Measurements from ENCODE around the gene CCDC146.
"Not testable (repeated sequence)": the region's sequence is repeated elsewhere in the genome, so short reads cannot be mapped to it uniquely, and the experiment has no call there.

Gene CCDC146

DNA sequence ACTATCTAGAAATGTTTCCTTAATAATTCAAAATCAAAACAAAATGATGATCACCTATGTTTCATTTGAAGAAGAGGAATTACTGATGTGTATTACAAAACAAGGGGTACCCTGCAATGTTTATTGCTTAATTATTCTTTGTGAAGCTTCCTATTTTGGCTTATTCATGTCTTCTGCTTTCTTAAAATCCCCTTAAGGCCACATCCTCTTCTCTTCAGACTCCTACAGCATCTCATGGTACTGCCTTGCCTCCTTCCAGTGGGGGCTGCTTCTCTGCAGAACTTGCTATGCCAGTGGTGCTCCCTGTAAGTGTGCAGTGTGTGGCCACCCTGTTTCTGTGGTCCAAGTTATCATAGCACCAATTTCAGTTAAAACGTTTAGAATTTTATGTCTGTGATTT lies 35.0 kb downstream of the CCDC146 start:
- Histone ChIP-seq H3K4me1 (ENCODE audit: control insufficient read depth, insufficient read depth, low read length) (no peaks in the 10 kb centered on the region), H3K27me3 (ENCODE audit: control insufficient read depth, insufficient read depth, low read length) (no peaks in the 10 kb centered on the region), H3K9ac (ENCODE audit: low read length) (no peak overlapping the region), H3K4me3 (ENCODE audit: low read length) (no peak overlapping the region), H3K9me3 (ENCODE audit: control insufficient read depth, low read length) (no peaks in the 10 kb centered on the region), H3K36me3 (ENCODE audit: control insufficient read depth, insufficient read depth, low read length) (no peaks in the 10 kb centered on the region)

DNA sequence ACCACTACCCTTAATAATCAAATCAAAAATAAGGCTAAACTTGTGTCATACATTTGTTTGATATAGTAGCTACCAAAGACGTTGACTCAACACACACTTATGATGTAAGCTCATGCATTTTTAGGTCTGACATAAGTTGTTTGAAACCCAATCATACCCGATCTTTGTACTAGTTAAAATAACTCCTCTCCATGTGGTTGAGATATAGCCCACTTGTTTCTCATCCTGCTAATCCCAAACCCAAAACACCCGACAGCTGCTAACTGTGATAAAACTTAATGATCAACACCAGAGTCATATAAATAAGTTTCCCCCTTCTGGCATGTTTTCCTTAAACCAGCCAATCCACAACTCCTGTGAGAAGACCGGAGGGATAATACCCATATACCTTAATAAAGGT lies 48.7 kb downstream of the CCDC146 start:
- not testable (repeated sequence) for H3K9me3 ChIP-seq (ENCODE audit: control insufficient read depth, low read length); H3K9ac ChIP-seq (ENCODE audit: low read length); H3K27me3 ChIP-seq (ENCODE audit: control insufficient read depth, insufficient read depth, low read length); H3K36me3 ChIP-seq (ENCODE audit: control insufficient read depth, insufficient read depth, low read length); H3K4me3 ChIP-seq (ENCODE audit: low read length); H3K4me1 ChIP-seq (ENCODE audit: control insufficient read depth, insufficient read depth, low read length)

DNA sequence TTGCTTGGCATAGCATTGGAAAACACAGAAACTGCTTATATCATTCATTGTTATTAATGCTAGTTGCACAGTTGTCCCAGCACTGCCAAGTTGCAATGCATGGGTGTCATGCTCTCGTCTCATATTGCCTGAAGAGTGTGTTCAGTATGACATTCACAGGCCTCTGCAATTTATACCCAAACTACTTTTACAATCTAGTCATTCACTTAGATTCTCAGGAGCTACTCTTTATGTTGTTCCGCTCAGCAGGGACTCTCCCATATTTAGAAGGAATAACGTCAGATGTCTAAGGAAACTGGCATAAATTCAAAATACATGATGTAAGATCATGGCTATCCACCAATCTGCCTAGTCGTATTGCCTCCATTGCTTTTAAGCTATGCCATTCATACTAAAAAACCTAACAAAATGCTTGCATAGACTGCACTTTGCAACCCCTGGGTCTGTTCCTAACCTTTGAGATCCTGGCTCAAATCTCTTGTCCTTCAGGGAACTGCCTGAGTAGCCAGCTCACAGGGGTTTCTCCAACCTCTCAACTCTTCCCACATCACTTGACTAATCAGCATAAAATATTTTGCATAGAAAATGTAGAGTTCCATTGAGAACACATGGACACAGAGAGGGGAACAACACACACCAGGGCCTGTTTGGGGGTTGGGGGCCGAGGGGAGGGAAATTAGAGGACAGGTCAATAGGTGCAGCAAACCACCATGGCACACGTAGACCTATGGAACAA lies 50.2 kb downstream of the CCDC146 start:
- H3K9ac ChIP-seq (ENCODE audit: low read length); H3K4me1 ChIP-seq (ENCODE audit: control insufficient read depth, insufficient read depth, low read length); H3K36me3 ChIP-seq (ENCODE audit: control insufficient read depth, insufficient read depth, low read length); H3K4me3 ChIP-seq (ENCODE audit: low read length); H3K27me3 ChIP-seq (ENCODE audit: control insufficient read depth, insufficient read depth, low read length); H3K9me3 ChIP-seq (ENCODE audit: control insufficient read depth, low read length): not testable (repeated sequence)

DNA sequence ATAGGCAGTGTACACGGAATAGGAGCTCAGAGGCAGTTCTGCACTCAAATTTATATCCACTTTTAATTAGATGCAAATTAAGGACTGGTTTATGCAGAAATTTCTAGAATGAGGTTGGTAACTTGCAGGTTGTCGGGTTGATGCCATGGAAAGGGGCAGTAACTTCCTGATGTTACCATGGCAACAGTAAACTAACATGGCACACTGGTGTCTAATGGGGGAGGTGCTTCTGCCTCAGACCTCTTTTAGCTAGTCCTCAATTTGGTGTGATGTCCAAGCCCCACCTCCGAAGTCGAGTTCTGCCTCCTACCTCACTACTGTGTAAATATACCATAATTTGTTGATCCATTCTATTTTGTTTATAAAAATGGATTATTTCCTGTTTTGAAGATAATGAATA lies 52.0 kb downstream of the CCDC146 start:
- H3K4me3 ChIP-seq (ENCODE audit: low read length); H3K9ac ChIP-seq (ENCODE audit: low read length); H3K9me3 ChIP-seq (ENCODE audit: control insufficient read depth, low read length); H3K27me3 ChIP-seq (ENCODE audit: control insufficient read depth, insufficient read depth, low read length); H3K4me1 ChIP-seq (ENCODE audit: control insufficient read depth, insufficient read depth, low read length); H3K36me3 ChIP-seq (ENCODE audit: control insufficient read depth, insufficient read depth, low read length): not testable (repeated sequence)

DNA sequence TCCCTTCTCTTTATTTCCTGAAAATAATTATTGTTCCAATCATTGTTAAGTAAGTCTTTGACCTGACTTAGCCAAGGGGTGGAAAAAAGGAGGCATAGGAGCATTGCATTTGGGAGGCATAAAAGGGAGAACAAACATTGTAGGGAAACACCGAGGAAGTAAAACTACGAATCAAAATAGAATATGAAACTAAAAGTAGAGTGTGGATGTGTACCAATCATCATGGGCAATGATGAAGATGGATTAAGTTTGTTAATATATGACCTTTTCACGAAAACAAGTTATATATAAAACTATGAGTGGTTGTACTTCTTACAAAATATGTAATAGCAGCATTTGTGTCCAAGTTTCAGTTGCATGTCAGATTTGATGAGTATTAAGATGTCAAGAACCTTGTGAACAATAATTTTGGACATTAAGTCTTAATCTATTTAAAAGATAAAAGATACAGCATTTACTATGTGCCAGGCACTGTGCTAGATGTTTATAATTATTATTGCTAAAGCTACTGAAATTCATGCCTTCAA lies 52.9 kb downstream of the CCDC146 start:
- H3K9ac ChIP-seq (ENCODE audit: low read length); H3K27me3 ChIP-seq (ENCODE audit: control insufficient read depth, insufficient read depth, low read length); H3K4me3 ChIP-seq (ENCODE audit: low read length); H3K36me3 ChIP-seq (ENCODE audit: control insufficient read depth, insufficient read depth, low read length); H3K4me1 ChIP-seq (ENCODE audit: control insufficient read depth, insufficient read depth, low read length); H3K9me3 ChIP-seq (ENCODE audit: control insufficient read depth, low read length): not testable (repeated sequence)

DNA sequence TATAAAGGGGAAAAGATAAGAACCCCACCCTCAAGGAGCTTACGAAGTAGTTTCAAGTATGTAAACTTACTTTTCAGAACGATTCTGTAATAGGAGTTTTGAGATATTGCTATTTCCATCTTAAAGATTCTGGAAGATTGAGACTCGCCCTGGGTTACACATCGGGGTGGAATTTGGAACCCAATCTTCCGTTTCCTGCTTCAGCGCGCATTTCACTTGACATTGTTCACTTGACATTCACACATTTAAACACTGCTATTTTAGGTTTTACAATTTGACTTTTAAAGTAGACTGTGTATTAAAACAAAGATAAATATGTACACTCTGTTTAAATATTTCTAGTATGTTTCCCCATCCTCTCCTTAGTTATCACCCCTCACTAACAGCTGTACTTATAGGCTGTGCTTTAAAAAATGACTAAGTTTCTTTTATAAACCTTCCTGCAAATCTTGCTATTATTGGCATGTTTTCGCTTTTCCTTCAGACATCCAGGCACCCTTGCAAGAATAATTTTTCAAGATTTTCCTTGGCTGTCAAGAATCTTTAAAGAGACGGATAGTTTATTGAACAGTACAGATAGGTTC lies 55.0 kb downstream of the CCDC146 start:
- H3K36me3 ChIP-seq (ENCODE audit: control insufficient read depth, insufficient read depth, low read length); H3K27me3 ChIP-seq (ENCODE audit: control insufficient read depth, insufficient read depth, low read length); H3K9ac ChIP-seq (ENCODE audit: low read length); H3K4me3 ChIP-seq (ENCODE audit: low read length); H3K9me3 ChIP-seq (ENCODE audit: control insufficient read depth, low read length): not testable (repeated sequence)
- peaks cover 10% of the 10 kb centered on the region for H3K4me1 ChIP-seq (ENCODE audit: control insufficient read depth, insufficient read depth, low read length)

DNA sequence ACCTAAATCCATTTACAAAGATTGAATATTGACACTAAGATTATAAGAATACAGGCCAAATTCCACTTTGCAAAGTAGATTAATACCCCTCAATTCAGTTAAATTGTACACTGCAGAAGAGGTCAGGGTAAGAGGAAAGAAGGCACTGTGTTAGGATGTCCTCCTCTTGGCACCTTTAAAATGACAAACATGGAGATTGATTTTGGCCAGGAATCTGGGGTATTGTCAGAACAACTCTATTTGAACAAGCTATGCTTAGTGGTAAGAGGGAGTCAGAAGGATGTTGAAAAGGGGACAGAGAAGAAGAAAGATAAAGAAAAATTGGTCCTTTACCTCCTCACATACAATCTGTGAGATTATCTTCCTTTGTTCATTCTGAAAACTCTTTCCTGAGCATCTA lies 55.6 kb downstream of the CCDC146 start:
- not testable (repeated sequence) for H3K36me3 ChIP-seq (ENCODE audit: control insufficient read depth, insufficient read depth, low read length); H3K9ac ChIP-seq (ENCODE audit: low read length); H3K9me3 ChIP-seq (ENCODE audit: control insufficient read depth, low read length); H3K27me3 ChIP-seq (ENCODE audit: control insufficient read depth, insufficient read depth, low read length); H3K4me3 ChIP-seq (ENCODE audit: low read length)
- peaks cover 10% of the 10 kb centered on the region for H3K4me1 ChIP-seq (ENCODE audit: control insufficient read depth, insufficient read depth, low read length)

DNA sequence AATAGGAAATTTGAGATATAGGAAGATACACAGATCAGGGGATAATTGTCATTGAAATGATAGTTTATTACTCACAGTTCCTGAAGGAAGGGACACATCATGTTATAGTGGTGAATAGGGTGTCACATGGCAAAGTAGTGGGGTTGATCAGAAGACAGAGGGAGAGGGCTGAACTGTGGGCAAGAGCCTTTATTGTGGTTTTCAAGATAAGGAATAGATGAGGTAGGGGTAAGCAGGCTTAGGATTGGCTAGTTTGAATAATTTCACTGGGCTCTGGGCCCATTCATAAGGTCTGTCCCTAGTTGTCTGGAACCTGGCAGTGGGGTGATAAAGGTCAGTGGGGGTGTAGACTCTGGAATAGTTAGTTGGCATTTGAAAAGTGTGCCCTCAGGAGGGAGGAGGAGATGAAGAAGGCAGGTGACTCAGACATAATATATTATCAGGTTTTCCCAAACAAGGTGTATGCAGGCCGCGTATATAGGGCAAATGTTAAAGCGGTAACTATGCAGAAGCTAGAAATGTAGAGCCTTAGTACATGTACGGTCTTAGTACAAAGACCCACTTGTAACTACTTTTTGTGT lies 58.7 kb downstream of the CCDC146 start:
- Histone ChIP-seq H3K4me3 (ENCODE audit: low read length) (no peak overlapping the region), H3K36me3 (ENCODE audit: control insufficient read depth, insufficient read depth, low read length) (no peaks in the 10 kb centered on the region), H3K9ac (ENCODE audit: low read length) (no peak overlapping the region), H3K27me3 (ENCODE audit: control insufficient read depth, insufficient read depth, low read length) (no peaks in the 10 kb centered on the region), H3K9me3 (ENCODE audit: control insufficient read depth, low read length) (no peaks in the 10 kb centered on the region), H3K4me1 (ENCODE audit: control insufficient read depth, insufficient read depth, low read length) (peaks cover 10% of the 10 kb centered on the region)

DNA sequence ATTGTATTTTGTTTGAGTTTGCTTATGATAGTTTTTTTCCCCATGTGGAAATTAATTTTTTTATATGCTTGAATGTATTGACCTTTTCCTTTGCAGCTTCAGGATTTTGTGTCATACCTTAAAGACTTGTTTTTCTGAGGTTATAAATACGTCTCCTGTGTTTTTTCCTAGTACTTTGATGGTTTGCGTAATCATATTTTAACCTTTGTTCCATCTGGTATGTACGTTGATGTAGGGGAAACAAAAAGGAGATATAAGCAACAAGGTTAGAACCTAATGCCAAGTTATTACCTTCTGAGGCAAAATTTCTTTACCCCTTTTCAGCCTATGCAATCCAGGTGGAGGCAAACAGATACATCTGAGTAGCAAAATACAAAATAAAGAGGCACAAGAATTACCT lies 59.3 kb downstream of the CCDC146 start:
- Histone ChIP-seq H3K9ac (ENCODE audit: low read length) (no peak overlapping the region), H3K4me3 (ENCODE audit: low read length) (no peak overlapping the region), H3K36me3 (ENCODE audit: control insufficient read depth, insufficient read depth, low read length) (no peaks in the 10 kb centered on the region), H3K4me1 (ENCODE audit: control insufficient read depth, insufficient read depth, low read length) (peaks cover 10% of the 10 kb centered on the region), H3K9me3 (ENCODE audit: control insufficient read depth, low read length) (no peaks in the 10 kb centered on the region), H3K27me3 (ENCODE audit: control insufficient read depth, insufficient read depth, low read length) (no peaks in the 10 kb centered on the region)

DNA sequence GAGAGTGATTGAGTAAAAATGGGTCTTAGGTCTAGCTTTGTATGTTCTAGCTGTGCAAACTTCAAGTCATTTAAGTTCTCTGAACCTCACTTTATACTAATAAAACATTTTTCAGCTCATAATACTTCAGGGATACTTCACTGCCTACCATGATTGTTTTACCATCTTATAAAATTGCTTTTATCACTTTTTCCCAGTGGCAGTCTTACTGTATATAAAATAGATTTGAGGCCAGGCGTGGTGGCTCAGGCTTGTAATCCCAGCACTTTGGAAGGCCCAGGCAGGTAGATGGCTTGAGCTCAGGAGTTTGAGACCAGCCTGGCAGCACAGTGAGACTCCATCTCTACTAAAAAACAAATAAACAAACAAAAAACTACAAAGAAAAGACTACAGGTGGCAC lies 59.8 kb downstream of the CCDC146 start:
- H3K9ac ChIP-seq (ENCODE audit: low read length) = no peak overlapping the region
- H3K27me3 ChIP-seq (ENCODE audit: control insufficient read depth, insufficient read depth, low read length) = no peaks in the 10 kb centered on the region
- no peaks in the 10 kb centered on the region for H3K9me3 ChIP-seq (ENCODE audit: control insufficient read depth, low read length)
- H3K4me1 ChIP-seq (ENCODE audit: control insufficient read depth, insufficient read depth, low read length) = peaks cover 10% of the 10 kb centered on the region
- H3K36me3 ChIP-seq (ENCODE audit: control insufficient read depth, insufficient read depth, low read length) = no peaks in the 10 kb centered on the region
- no peak overlapping the region for H3K4me3 ChIP-seq (ENCODE audit: low read length)

DNA sequence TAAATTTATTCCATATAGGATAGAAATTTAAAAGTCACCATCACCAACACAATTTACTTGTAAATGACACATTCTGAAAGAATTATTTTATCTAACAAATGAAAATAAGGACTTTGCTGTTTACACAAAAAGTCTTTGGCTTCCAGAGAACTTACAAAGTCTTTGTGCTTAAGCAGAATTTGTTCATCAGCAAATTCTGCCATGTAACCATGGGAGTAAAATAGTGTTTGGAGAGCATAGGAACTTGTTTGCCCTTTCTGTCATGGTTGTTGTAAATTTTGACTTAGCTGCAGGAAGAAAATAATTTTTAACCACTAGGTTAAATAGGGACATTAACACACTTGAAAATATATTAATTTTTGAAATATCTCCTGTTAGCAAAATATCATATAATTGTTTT lies 62.0 kb downstream of the CCDC146 start:
- Histone ChIP-seq H3K36me3 (ENCODE audit: control insufficient read depth, insufficient read depth, low read length) (no peaks in the 10 kb centered on the region), H3K4me3 (ENCODE audit: low read length) (no peak overlapping the region), H3K4me1 (ENCODE audit: control insufficient read depth, insufficient read depth, low read length) (peaks cover 10% of the 10 kb centered on the region), H3K27me3 (ENCODE audit: control insufficient read depth, insufficient read depth, low read length) (no peaks in the 10 kb centered on the region), H3K9me3 (ENCODE audit: control insufficient read depth, low read length) (no peaks in the 10 kb centered on the region), H3K9ac (ENCODE audit: low read length) (no peak overlapping the region)

DNA sequence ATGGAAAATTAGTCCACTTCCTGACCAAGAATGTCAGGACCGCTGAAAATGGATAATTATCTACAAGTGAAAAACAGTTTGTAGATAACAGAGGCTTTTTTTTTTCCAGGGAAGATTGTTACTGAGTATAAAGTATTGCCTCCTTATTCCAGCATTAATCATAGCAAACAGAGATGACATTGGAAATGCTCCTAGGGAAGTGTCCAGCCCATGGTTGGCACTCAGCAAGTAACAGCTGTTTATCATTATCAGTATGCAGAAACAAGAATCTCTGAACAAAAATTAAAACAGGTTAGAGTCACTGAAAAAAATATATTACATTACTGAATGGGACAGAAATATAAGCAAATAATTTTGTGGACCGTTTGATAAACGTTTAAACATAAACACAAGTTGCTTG lies 62.6 kb downstream of the CCDC146 start:
- Histone ChIP-seq H3K4me1 (ENCODE audit: control insufficient read depth, insufficient read depth, low read length) (peaks cover 10% of the 10 kb centered on the region), H3K4me3 (ENCODE audit: low read length) (no peak overlapping the region), H3K9me3 (ENCODE audit: control insufficient read depth, low read length) (no peaks in the 10 kb centered on the region), H3K36me3 (ENCODE audit: control insufficient read depth, insufficient read depth, low read length) (no peaks in the 10 kb centered on the region), H3K27me3 (ENCODE audit: control insufficient read depth, insufficient read depth, low read length) (no peaks in the 10 kb centered on the region), H3K9ac (ENCODE audit: low read length) (no peak overlapping the region)
